PFSK-1 (cell line): Measurements from ENCODE around the gene GARIN5B.

Source experiments
- FOXP2 ChIP-seq: optimal IDR thresholded peaks from 2 replicates; pipeline ENCODE3; 2011; ENCODE audit warnings: borderline replicate concordance, control low read depth, inconsistent platforms; ENCODE audit not compliant: insufficient read depth; ENCODE audit errors: extremely low read length, extremely low read depth
- POLR2AphosphoS5 ChIP-seq: IDR thresholded peaks from 2 replicates; pipeline ENCODE4 v1.6.1; 2012; ENCODE audit warnings: low read depth, mild to moderate bottlenecking, control low read depth, low read length, moderate library complexity
- SIN3A ChIP-seq: IDR thresholded peaks from 2 replicates; pipeline ENCODE4 v1.6.1; 2012; ENCODE audit warnings: mild to moderate bottlenecking, low read length, moderate library complexity, borderline replicate concordance; ENCODE audit not compliant: insufficient read depth
- TAF1 ChIP-seq: IDR thresholded peaks from 2 replicates; pipeline ENCODE4 v1.6.1; 2012; ENCODE audit warnings: low read length, control low read depth, borderline replicate concordance; ENCODE audit not compliant: insufficient read depth
- TF ChIP-seq, protein P1 (sequence below), 2 experiments: IDR thresholded peaks; 2 replicates each; pipeline versions ENCODE4 v1.6.1 to v1.8.0; 2011 to 2012; ENCODE audit warnings: low read depth in 2 of 2, low read length in 2 of 2, control low read depth in 1 of 2, inconsistent platforms in 1 of 2, mild to moderate bottlenecking in 1 of 2, moderate library complexity in 1 of 2; ENCODE audit not compliant: insufficient read depth in 1 of 2

The GARIN5B gene

DNA sequence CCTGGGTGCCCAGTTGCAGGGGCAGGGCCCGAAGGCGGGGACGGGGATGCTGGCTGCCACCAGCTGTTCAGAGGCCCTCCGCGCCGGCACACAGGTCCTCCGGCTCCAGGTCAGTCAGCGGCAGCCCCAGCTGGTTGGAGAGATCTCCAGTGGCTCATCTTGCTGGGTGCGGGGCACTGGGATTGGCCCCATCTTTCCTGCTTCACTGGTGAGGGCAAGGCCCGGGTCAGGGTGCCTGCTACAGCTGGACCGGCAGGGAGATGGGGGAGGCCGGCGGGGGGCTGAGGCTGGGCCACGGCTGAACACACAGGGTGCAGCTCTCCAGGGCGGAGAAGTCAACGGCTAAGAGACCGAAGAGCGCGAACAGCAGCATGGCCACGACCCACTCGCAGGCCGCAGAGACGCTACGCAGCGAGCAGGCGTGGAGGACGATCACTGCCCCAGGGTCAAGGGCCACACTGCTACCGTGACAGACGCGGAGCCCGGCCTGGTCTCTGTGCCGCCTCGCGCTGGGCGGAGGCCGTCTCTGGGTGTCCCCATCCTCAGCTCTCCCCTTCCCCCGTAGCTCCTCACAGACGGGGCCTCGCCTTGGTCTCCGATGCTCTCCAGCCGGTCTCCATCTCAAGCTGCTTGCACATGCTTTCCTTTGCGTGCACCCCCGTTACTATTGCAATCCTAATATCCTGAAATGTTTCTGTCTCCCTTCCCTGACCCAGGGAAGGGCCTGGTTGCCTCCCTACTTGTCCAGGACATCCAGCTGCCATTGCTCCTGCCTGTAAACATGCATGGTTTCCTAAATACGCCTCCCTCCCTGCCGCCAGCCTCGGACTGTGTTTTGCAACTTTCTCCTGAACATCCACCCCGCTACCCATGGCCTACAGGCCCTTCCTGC, 50.2 kb downstream of the GARIN5B start:
- TF ChIP-seq POLR2AphosphoS5 (no peak), SIN3A (no peak), FOXP2 (no peak), TAF1 (no peak)
- TF ChIP-seq, protein P1, sequence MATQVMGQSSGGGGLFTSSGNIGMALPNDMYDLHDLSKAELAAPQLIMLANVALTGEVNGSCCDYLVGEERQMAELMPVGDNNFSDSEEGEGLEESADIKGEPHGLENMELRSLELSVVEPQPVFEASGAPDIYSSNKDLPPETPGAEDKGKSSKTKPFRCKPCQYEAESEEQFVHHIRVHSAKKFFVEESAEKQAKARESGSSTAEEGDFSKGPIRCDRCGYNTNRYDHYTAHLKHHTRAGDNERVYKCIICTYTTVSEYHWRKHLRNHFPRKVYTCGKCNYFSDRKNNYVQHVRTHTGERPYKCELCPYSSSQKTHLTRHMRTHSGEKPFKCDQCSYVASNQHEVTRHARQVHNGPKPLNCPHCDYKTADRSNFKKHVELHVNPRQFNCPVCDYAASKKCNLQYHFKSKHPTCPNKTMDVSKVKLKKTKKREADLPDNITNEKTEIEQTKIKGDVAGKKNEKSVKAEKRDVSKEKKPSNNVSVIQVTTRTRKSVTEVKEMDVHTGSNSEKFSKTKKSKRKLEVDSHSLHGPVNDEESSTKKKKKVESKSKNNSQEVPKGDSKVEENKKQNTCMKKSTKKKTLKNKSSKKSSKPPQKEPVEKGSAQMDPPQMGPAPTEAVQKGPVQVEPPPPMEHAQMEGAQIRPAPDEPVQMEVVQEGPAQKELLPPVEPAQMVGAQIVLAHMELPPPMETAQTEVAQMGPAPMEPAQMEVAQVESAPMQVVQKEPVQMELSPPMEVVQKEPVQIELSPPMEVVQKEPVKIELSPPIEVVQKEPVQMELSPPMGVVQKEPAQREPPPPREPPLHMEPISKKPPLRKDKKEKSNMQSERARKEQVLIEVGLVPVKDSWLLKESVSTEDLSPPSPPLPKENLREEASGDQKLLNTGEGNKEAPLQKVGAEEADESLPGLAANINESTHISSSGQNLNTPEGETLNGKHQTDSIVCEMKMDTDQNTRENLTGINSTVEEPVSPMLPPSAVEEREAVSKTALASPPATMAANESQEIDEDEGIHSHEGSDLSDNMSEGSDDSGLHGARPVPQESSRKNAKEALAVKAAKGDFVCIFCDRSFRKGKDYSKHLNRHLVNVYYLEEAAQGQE (IDR thresholded peaks at IDR 0.05; ENCODE audit: insufficient read depth in 1 of 2, low read depth in 2 of 2, low read length in 2 of 2), result no peak

DNA sequence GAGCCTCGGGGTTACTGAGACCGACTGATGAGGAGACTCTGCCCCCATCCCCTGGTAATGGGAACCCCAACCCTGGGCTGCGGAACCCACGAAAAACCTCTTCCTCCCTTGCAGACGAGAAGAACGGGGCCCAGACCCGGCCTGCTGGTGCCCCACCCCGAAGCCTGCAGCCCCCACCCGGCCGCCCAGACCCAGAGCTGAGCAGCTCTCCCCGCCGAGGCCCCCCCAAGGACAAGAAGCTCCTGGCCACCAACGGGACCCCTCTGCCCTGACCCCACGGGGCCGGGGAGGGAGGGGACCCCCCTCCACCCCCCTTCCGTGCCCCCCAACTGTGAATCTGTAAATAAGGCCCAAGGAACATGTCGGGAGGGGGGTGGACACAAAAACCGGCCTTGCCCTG, 51.3 kb downstream of the GARIN5B start:
- TF ChIP-seq FOXP2 (no peak), POLR2AphosphoS5 (no peak), TAF1 (no peak), SIN3A (no peak)
- TF ChIP-seq, protein P1 (IDR thresholded peaks at IDR 0.05; ENCODE audit: insufficient read depth in 1 of 2, low read depth in 2 of 2, low read length in 2 of 2), result no peak

DNA sequence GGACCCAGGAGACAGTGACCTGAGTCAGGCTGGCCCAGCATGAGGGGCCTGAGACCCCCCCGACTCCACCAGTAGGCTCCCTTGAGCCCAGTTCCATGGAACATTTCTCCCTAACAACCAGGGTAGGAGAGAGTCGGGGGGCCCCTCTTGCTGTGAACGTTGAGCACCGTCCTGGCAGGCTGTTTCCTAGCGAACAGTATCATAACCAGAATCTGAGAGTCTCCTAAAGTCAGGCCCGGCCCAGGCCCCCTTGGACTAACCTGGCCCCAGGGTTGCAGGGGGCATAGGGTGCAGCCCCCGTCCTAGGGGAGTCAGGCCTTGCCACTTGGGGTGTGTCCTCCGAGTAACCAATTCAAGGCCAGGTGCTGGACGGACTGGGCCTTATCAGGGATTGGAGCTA, 51.7 kb downstream of the GARIN5B start:
- no peak for TF ChIP-seq POLR2AphosphoS5
- TF ChIP-seq, protein P1 (IDR thresholded peaks at IDR 0.05; ENCODE audit: insufficient read depth in 1 of 2, low read depth in 2 of 2, low read length in 2 of 2), result no peak
- no peak for TF ChIP-seq TAF1
- TF ChIP-seq FOXP2, result no peak
- no peak for TF ChIP-seq SIN3A

DNA sequence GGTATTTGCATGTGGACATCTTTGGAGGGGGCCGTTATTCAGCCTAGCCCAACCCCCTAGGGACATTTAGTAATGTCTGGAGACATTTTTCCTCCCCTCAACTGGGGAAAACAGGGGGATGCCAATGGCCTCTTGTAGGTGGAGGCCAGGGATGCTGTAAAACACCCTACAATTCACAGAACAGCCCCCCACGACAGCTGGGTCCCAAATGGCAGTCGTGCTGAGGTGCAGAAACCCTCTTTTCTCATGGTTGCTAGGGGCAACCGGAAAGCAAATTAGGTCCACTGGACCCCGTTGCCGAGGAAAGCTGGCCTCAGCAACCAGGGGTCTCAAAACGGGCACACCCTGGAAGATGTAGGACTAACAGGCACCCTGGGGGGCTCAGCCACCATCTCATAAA, 52.6 kb downstream of the GARIN5B start:
- no peak for TF ChIP-seq TAF1
- TF ChIP-seq SIN3A, result no peak
- TF ChIP-seq FOXP2, result no peak
- TF ChIP-seq, protein P1 (IDR thresholded peaks at IDR 0.05; ENCODE audit: insufficient read depth in 1 of 2, low read depth in 2 of 2, low read length in 2 of 2), result no peak
- no peak for TF ChIP-seq POLR2AphosphoS5
